Neural cell (in vitro differentiated cells): ENCODE data around the gene OPN1SW. TPM values are rescaled to one million over a fixed set of nuclear protein-coding genes. Genes with fewer than 3 reads are reported as not detected.

ENCODE experiments used
- H2AFZ ChIP-seq: fragments of 200-600, 300-800 bp; sonication (generic), shearing (Covaris generic); 2 replicates; pipeline ENCODE4 v1.6.0; 2014; ENCODE audit warnings: low read depth, mild to moderate bottlenecking, antibody characterized with exemption, low read length, moderate library complexity
- H3F3A ChIP-seq: fragments of 200-600 bp; shearing (Covaris generic); 2 replicates; pipeline ENCODE4 v1.6.1; 2016; ENCODE audit warnings: mild to moderate bottlenecking, moderate library complexity, mixed read lengths, antibody characterized with exemption, low read length; ENCODE audit not compliant: insufficient read depth, poor library complexity, severe bottlenecking
- H3K27ac ChIP-seq: fragments of 200-600, 300-800 bp; sonication (generic), shearing (Covaris generic); 2 replicates; pipeline ENCODE4 v1.5.1; 2014; ENCODE audit warnings: mild to moderate bottlenecking, low read length, moderate library complexity
- H3K27me3 ChIP-seq: fragments of 300-800, 200-600 bp; sonication (generic), shearing (Covaris generic); 2 replicates; pipeline ENCODE4 v1.6.0; 2014; ENCODE audit warnings: mild to moderate bottlenecking, low read depth, low read length, moderate library complexity; ENCODE audit not compliant: insufficient read depth
- H3K36me3 ChIP-seq: fragments of 300-800, 200-600 bp; sonication (generic), shearing (Covaris generic); 2 replicates; pipeline ENCODE4 v1.5.1; 2014; ENCODE audit warnings: mild to moderate bottlenecking, antibody characterized with exemption, low read length, moderate library complexity; ENCODE audit not compliant: insufficient read depth
- H3K4me2 ChIP-seq: fragments of 300-800, 200-600 bp; sonication (generic), shearing (Covaris generic); 2 replicates; pipeline ENCODE4 v1.6.0; 2014; ENCODE audit warnings: mild to moderate bottlenecking, low read length
- H3K4me3 ChIP-seq: fragments of 300-800, 200-600 bp; sonication (generic), shearing (Covaris generic); 2 replicates; pipeline ENCODE4 v1.5.1; 2014; ENCODE audit warnings: mild to moderate bottlenecking, low read length, moderate library complexity
- H3K79me2 ChIP-seq: fragments of 200-600 bp; shearing (Covaris generic); replicated peaks from 2 replicates; pipeline ENCODE4 v1.6.0; 2014; ENCODE audit warnings: mild to moderate bottlenecking, low read length, moderate library complexity; ENCODE audit not compliant: insufficient read depth
- H3K9ac ChIP-seq: fragments of 300-800, 200-600 bp; sonication (generic), shearing (Covaris generic); 2 replicates; pipeline ENCODE4 v1.6.1; 2016; ENCODE audit warnings: mild to moderate bottlenecking, low read length, mixed read lengths
- H3K9me2 ChIP-seq: fragments of 200-600 bp; shearing (Covaris generic); 2 replicates; pipeline ENCODE4 v1.6.1; 2016; ENCODE audit warnings: mild to moderate bottlenecking, low read length, mixed read lengths; ENCODE audit not compliant: insufficient read depth
- H3K9me3 ChIP-seq: fragments of 200-600, 300-800 bp; sonication (generic), shearing (Covaris generic); 2 replicates; pipeline ENCODE4 v1.6.1; 2016; ENCODE audit warnings: mild to moderate bottlenecking, mixed run types, low read length, moderate library complexity, mixed read lengths
- H4K20me1 ChIP-seq: fragments of 200-600 bp; shearing (Covaris generic); 2 replicates; pipeline ENCODE4 v1.6.1; 2016; ENCODE audit warnings: mild to moderate bottlenecking, mixed run types; ENCODE audit not compliant: insufficient read depth
- EP300 ChIP-seq: fragments of 450-650 bp; conservative IDR thresholded peaks from 2 replicates; pipeline ENCODE4 v1.6.1; 2014; ENCODE audit warnings: antibody characterized with exemption, mild to moderate bottlenecking, moderate library complexity; ENCODE audit not compliant: poor library complexity, severe bottlenecking
- EZH2 ChIP-seq: fragments of 200-600, 300-800 bp; shearing (Covaris generic), sonication (generic); IDR thresholded peaks from 2 replicates; pipeline ENCODE4 v1.6.1; 2014; ENCODE audit warnings: antibody characterized with exemption, low read length, borderline replicate concordance, mild to moderate bottlenecking; ENCODE audit not compliant: insufficient read depth, poor library complexity, severe bottlenecking
- MXI1 ChIP-seq: fragments of 450-650 bp; conservative IDR thresholded peaks from 2 replicates; pipeline ENCODE4 v1.6.1; 2014; ENCODE audit warnings: antibody characterized with exemption, mild to moderate bottlenecking; ENCODE audit not compliant: poor library complexity, severe bottlenecking
- POLR2AphosphoS5 ChIP-seq: IDR thresholded peaks from 2 replicates; pipeline ENCODE4 v1.6.1; 2012
- RAD21 ChIP-seq: fragments of 450-650 bp; conservative IDR thresholded peaks from 2 replicates; pipeline ENCODE4 v1.6.1; 2014; ENCODE audit warnings: antibody characterized with exemption, mild to moderate bottlenecking, moderate library complexity
- SMC3 ChIP-seq: fragments of 450-650 bp; conservative IDR thresholded peaks from 2 replicates; pipeline ENCODE4 v1.6.1; 2014; ENCODE audit warnings: antibody characterized with exemption, mild to moderate bottlenecking, moderate library complexity; ENCODE audit not compliant: poor library complexity
- TAF1 ChIP-seq: IDR thresholded peaks from 2 replicates; pipeline ENCODE4 v1.6.1; 2012; ENCODE audit warnings: low read depth
- polyA plus RNA-seq: library from polyadenylated mRNA; depleted of rRNA; stranded (reverse); fragments of >200 nt; gene quantifications from 2 replicates; pipeline ENCODE4 v1.2.3, GENCODE V29; 2014
- TF ChIP-seq, protein P1 (sequence below): IDR thresholded peaks from 2 replicates; pipeline ENCODE4 v1.6.1; 2012; ENCODE audit warnings: borderline replicate concordance
- TF ChIP-seq, protein P2 (sequence below): fragments of 450-650 bp; IDR thresholded peaks from 2 replicates; pipeline ENCODE4 v1.5.1; 2014; ENCODE audit warnings: antibody characterized with exemption, mild to moderate bottlenecking, moderate library complexity; ENCODE audit not compliant: poor library complexity, severe bottlenecking

Gene OPN1SW
- polyA plus RNA-seq, 1 donor from 2014 or later: 1.2 TPM

DNA sequence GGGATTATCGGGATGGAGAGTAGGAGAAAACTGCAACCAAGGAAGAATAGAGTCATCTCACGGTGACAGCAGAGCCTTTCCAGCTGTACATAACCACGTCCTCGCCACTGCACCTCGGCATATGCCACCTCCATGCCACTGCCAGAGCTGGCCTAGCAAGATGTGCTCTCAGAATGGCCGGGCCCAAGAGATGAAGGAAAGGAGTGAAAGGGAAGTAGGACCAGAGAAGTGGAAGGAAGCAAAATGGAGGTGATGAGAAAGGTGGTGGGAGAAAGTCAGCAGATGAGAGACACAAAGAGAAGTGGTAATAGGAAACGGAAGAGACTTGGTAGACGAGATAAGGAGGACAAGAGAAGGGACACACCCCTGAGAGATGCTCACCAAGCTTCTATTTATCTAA lies 44.4 kb downstream of the OPN1SW start:
- no peaks in the 10 kb centered on the region for H4K20me1 ChIP-seq
- H3K36me3 ChIP-seq: no peaks in the 10 kb centered on the region
- H2AFZ ChIP-seq: no peak overlapping the region
- no peaks in the 10 kb centered on the region for H3K79me2 ChIP-seq
- H3K9me2 ChIP-seq: no peaks in the 10 kb centered on the region
- no peak overlapping the region for H3K4me3 ChIP-seq
- H3K27ac ChIP-seq: no peak overlapping the region
- TF ChIP-seq MXI1 (no peak), TAF1 (no peak)
- no peak overlapping the region for H3K4me2 ChIP-seq
- no peaks in the 10 kb centered on the region for H3K27me3 ChIP-seq
- no peaks in the 10 kb centered on the region for H3K9me3 ChIP-seq
- H3K9ac ChIP-seq: no peak overlapping the region
- no peaks in the 10 kb centered on the region for H3F3A ChIP-seq

DNA sequence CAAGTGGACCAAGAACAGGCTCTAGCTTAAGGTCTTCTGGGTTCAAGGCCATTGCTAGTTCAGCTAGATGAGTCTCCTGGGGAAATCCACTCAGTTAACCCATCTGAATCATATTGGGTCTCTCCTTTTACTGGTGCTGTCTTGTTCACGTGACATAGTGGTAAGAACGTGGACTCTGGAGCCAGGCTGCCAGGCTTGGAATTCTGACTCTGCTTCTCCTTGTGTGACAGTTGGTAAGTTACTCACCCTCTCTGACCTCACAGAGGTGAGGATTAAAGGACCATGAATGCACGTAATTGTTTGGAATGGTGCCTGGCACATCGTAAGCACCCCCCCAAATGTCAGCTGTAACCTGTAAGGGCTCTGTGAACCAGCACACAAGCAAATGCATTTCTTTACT lies 46.1 kb downstream of the OPN1SW start:
- H3K9me2 ChIP-seq: no peaks in the 10 kb centered on the region
- H3K4me3 ChIP-seq: no peak overlapping the region
- H3K36me3 ChIP-seq: no peaks in the 10 kb centered on the region
- H3K9ac ChIP-seq: no peak overlapping the region
- no peak overlapping the region for H3K27ac ChIP-seq
- no peaks in the 10 kb centered on the region for H3K79me2 ChIP-seq
- H4K20me1 ChIP-seq: no peaks in the 10 kb centered on the region
- no peak overlapping the region for H2AFZ ChIP-seq
- TF ChIP-seq RAD21 (no peak), POLR2AphosphoS5 (no peak), TAF1 (no peak), EP300 (no peak), EZH2 (no peak), SMC3 (no peak), MXI1 (no peak)
- TF ChIP-seq, protein P1, sequence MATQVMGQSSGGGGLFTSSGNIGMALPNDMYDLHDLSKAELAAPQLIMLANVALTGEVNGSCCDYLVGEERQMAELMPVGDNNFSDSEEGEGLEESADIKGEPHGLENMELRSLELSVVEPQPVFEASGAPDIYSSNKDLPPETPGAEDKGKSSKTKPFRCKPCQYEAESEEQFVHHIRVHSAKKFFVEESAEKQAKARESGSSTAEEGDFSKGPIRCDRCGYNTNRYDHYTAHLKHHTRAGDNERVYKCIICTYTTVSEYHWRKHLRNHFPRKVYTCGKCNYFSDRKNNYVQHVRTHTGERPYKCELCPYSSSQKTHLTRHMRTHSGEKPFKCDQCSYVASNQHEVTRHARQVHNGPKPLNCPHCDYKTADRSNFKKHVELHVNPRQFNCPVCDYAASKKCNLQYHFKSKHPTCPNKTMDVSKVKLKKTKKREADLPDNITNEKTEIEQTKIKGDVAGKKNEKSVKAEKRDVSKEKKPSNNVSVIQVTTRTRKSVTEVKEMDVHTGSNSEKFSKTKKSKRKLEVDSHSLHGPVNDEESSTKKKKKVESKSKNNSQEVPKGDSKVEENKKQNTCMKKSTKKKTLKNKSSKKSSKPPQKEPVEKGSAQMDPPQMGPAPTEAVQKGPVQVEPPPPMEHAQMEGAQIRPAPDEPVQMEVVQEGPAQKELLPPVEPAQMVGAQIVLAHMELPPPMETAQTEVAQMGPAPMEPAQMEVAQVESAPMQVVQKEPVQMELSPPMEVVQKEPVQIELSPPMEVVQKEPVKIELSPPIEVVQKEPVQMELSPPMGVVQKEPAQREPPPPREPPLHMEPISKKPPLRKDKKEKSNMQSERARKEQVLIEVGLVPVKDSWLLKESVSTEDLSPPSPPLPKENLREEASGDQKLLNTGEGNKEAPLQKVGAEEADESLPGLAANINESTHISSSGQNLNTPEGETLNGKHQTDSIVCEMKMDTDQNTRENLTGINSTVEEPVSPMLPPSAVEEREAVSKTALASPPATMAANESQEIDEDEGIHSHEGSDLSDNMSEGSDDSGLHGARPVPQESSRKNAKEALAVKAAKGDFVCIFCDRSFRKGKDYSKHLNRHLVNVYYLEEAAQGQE: no peak
- TF ChIP-seq, protein P2, sequence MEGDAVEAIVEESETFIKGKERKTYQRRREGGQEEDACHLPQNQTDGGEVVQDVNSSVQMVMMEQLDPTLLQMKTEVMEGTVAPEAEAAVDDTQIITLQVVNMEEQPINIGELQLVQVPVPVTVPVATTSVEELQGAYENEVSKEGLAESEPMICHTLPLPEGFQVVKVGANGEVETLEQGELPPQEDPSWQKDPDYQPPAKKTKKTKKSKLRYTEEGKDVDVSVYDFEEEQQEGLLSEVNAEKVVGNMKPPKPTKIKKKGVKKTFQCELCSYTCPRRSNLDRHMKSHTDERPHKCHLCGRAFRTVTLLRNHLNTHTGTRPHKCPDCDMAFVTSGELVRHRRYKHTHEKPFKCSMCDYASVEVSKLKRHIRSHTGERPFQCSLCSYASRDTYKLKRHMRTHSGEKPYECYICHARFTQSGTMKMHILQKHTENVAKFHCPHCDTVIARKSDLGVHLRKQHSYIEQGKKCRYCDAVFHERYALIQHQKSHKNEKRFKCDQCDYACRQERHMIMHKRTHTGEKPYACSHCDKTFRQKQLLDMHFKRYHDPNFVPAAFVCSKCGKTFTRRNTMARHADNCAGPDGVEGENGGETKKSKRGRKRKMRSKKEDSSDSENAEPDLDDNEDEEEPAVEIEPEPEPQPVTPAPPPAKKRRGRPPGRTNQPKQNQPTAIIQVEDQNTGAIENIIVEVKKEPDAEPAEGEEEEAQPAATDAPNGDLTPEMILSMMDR: no peak
- H3K27me3 ChIP-seq: no peaks in the 10 kb centered on the region
- no peak overlapping the region for H3K4me2 ChIP-seq
- no peaks in the 10 kb centered on the region for H3F3A ChIP-seq
- no peaks in the 10 kb centered on the region for H3K9me3 ChIP-seq

DNA sequence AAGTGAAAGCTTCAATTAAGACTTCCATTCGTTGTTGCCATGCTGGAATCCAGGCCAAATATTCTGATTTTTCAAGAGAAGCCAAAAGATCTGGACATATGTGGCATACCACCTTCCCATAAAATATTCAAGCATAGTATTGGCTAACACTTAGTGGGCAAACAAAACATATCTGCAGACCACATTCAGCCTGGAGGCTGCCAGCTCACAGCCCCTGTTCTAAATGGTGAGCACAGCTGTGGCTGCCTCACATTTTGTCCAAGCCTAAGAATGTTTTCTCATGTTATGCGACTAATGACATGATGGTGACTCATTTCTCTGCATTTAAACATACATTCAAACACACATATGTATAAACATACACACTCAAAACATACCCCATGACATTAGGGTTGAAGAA lies 47.0 kb downstream of the OPN1SW start:
- H3K27ac ChIP-seq: no peak overlapping the region
- no peaks in the 10 kb centered on the region for H3K9me3 ChIP-seq
- H4K20me1 ChIP-seq: no peaks in the 10 kb centered on the region
- H3K36me3 ChIP-seq: no peaks in the 10 kb centered on the region
- H3K9ac ChIP-seq: no peak overlapping the region
- H3K27me3 ChIP-seq: no peaks in the 10 kb centered on the region
- H3K4me2 ChIP-seq: no peak overlapping the region
- H3F3A ChIP-seq: no peaks in the 10 kb centered on the region
- no peaks in the 10 kb centered on the region for H3K9me2 ChIP-seq
- no peak overlapping the region for H3K4me3 ChIP-seq
- TF ChIP-seq SMC3 (no peak), EZH2 (no peak), EP300 (no peak), RAD21 (no peak), POLR2AphosphoS5 (no peak)
- no peak overlapping the region for H2AFZ ChIP-seq
- no peaks in the 10 kb centered on the region for H3K79me2 ChIP-seq
